KBM-7 (cell line): ENCODE measurements around the gene PRODH2.

ENCODE experiments used
- DNase-seq: peaks from one replicate; pipeline ENCODE4 v3.0.0-alpha.2; 2015
- in situ Hi-C: fragments of 300-500 bp; cut with MboI; formaldehyde crosslinking; loops from 2 replicates; pipeline ENCODE4 v1.14.3; 2020; ENCODE audit warnings: low sequenced_read_pairs, low pct_unique_long_range_greater_than_20kb, mixed read lengths

PRODH2 gene

GRCh38 chr19:35812220-35813042 is at the start of gene PRODH2:
Gene PRODH2 (minus strand): TSS chr19:35812845. CDS start chr19:35812805, 40 bp downstream.
- in situ Hi-C loops, result no loop called here
- DNase-seq, result no peak

DNA sequence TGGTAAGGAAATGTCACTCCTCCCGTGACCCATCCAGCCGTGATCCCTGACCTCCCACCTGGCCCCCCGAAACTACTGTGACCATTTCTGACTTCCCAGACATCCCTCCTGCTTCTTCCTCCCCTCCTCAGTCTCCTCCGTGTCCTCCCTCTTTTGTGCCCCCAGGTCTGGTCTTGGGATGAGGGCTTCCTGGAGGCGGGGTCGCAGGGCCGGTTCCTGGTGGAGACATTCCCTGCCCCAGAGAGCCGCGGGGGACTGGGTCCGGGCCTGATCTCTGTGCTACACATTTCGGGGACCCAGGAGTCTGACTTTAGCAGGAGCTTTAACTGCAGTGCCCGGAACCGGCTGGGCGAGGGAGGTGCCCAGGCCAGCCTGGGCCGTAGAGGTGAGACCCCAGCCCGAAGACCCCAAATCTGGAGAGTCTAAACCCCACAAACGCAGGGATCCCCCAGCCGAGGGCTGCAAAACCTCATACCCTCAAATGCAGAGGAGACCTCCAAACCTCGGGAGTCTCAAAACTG is 49.1 kb upstream of the PRODH2 start:
- DNase-seq, result no peak
- in situ Hi-C loops, result no loop called here

- no peak for DNase-seq
- in situ Hi-C loops, result no loop called here
These were observed 48.4 kb upstream of the PRODH2 start for GRCh38 chr19:35860818-35861639.

GRCh38 chr19:35860436-35860817 is 47.8 kb upstream of the PRODH2 start:
- DNase-seq, result no peak
- in situ Hi-C loops, result no loop called here

DNA sequence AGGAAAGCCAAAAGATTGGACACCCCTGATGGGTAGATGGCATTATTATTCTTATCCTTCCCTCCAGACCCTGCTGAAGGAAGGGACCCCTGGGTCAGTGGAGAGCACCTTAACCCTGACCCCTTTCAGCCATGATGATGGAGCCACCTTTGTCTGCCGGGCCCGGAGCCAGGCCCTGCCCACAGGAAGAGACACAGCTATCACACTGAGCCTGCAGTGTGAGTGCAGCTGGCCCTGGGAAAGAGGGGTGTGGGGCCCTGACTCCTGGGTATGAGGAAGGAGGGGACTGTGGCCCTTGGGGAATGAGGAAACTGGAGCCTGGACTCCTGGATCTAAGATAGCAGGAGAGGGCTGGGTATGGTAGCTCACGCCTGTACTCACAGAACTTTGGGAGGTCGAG is 46.8 kb upstream of the PRODH2 start:
- no peak for DNase-seq
- in situ Hi-C loops, result no loop called here

DNA sequence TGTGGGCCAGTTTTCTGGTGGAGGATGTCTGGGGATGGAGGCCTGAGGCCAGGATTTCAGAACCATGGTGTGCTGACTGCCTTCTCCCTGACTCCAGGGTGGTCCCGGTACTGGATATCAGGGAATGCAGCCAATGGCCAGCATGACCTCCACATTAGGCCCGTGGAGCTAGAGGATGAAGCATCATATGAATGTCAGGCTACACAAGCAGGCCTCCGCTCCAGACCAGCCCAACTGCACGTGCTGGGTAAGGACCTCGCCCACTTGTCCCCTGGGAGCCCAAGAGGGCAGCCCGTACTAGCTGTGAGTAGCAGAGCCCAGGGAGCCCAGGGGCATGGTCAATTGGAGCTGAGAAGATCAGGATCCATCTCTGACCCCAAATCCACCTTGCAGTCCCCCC is 45.7 kb upstream of the PRODH2 start:
- in situ Hi-C loops, result no loop called here
- no peak for DNase-seq

DNA sequence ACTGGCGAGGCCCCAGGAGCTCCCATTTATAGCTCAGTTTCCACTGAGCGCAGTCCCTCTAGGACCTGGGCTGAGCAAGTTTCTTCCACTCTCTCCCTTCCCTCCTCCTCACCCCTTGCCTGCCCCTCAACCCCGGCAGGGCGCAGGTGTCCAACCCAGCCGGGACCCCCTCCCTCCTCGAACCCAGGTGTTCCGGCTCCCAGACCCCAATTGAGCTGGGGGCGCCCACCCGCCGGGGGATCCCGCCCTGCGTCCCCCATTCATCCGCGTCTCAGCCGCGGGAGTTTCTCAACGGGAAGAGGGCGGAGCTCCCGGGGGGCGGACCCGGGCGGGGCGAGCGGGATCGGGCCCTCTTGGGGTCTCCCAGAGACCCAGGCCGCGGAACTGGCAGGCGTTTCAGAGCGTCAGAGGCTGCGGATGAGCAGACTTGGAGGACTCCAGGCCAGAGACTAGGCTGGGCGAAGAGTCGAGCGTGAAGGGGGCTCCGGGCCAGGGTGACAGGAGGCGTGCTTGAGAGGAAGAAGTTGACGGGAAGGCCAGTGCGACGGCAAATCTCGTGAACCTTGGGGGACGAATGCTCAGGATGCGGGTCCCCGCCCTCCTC is 44.0 kb upstream of the PRODH2 start, which contains the start of gene KIRREL2:
Gene KIRREL2 (plus strand): TSS at position 366 of the 604 bp plus-strand sequence. CDS start 209 bp downstream, at position 575.
- DNase-seq, result peak; percentile 58
- in situ Hi-C loops, result no loop called here

- no peak for DNase-seq
- in situ Hi-C loops, result no loop called here
These were observed 40.6 kb upstream of the PRODH2 start for GRCh38 chr19:35853038-35853756.

- in situ Hi-C loops, result no loop called here
- no peak for DNase-seq
These were observed 39.6 kb upstream of the PRODH2 start, which contains the start of gene NPHS1 for GRCh38 chr19:35852029-35852780. Gene NPHS1 (minus strand): TSS chr19:35852504. CDS start chr19:35851837, 667 bp downstream.

DNA sequence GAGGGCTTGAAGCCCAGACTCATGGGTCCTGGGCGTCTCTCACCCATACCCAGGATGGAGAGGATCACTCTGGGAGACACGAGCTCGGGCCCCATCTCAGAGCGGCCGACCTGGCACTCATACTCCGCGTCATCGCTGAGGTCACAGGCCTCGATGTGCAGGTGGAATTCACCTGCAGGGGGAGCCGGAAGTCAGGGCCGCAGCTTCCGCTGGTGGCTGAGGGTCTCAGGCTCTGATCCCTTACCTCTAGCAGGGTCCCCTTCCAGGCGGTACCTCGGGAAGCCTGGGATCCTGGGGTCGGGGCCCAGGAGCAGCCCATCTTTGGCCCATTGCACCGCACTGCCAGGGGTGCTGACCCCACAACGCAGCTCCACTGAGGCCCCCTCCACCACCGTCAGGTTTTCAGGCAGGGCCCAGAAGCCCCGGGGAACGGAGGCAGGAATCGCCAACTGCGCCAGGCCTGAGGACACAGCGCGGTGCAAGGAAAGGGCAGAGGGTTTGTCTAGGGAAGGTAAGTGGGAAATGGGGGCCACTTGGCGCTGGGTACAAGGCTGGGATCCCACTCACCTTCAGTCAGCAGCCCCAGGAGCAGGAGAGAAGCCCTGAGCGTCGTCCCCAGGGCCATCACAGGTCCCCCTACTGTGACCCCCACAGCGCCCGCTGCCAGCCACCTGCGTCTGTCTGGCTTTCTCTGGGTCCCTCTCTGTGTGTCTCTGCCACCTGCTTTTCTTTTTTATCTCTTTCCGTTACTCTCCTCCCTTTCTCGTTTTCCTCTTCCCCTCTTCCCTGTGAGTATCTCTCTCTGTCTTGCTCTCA is 38.8 kb upstream of the PRODH2 start:
- in situ Hi-C loops, result no loop called here
- DNase-seq, result no peak

- in situ Hi-C loops, result no loop called here
- no peak for DNase-seq
These were observed 36.4 kb upstream of the PRODH2 start for GRCh38 chr19:35848919-35849505.

- in situ Hi-C loops, result no loop called here
- DNase-seq, result no peak
These were observed 35.8 kb upstream of the PRODH2 start for GRCh38 chr19:35848486-35848885.

- DNase-seq, result no peak
- in situ Hi-C loops, result no loop called here
These were observed 35.3 kb upstream of the PRODH2 start for GRCh38 chr19:35847911-35848310.

DNA sequence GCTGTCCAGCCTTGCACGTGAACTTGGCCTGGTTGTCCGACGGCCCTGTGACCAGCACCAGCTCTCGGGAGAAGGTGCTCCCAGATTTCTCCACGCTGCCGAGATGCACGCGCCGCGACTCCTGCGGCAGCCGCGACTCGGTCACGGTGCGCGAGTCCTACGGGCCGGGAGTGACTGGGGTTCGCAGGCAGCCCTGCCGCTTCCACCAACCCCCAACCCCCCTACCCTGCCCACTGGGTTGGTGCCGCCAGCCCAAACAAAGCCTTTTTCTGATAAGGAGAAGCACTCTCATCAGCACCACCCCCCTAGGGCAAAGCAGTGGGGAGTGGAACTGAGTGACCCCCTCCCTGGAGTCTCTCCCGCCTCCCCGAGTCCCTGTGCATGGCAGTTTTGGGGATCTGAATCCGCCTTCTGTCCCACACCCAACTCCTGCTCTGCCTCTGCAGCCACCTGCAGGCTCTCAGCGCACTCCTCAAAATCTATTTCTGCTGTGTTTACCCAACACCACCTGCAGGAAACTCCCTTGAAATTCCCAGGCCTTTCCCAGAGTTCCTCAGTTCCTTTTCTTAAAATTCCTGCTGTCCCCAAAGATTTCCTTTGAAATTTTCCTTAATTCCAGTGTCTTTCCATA is 33.5 kb upstream of the PRODH2 start:
- in situ Hi-C loops, result no loop called here
- DNase-seq, result no peak

DNA sequence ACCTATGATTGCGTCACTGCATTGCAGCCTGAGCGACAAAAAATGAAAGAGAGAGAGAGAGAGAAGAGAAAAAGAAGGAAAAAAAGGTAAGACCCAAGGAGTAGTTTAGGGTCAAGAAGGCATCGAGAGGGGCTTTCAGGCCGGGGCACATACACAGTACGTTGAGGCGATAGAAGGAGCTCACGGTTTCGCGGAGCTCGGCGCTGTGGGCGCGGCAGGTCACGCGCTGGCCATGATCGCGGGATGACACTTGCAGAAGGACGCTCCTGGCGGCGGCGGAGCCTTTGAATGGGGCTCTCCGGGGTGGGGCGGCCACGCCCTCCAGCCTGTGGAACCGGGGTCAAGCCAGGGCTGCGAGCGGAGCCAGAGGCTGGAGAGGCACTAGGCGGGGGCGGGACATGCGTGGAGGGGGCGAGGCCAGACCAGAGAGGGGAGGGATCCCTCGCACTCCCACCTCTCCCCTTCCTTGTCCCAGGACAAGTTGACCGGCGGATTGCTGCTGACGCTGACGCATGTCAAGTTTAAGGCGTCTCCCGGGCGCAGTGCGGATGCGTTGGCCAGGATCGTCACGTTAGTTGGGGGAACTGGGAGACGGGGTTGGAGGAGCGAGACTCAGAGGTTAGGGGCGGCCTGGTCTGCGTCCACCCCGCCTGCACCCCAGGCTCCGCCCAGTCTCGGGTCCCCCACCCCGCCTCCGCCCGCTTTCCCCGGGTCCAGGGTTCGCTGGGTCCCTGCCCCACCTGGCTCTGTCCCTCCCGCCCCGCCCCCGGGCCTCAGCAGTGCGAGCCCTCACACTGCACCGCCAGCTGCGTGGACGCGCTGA is 32.8 kb upstream of the PRODH2 start:
- in situ Hi-C loops, result no loop called here
- no peak for DNase-seq
